PC-3 (cell line): ENCODE measurements around the gene SMG1.

ENCODE experiments used
- EZH2phosphoT487 ChIP-seq: fragments of 300-600 bp; sonication (generic); IDR thresholded peaks from 2 replicates; pipeline ENCODE4 v1.6.1; 2018; ENCODE audit warnings: mild to moderate bottlenecking, antibody characterized with exemption, low read length, borderline replicate concordance
- TF ChIP-seq, protein P1 (sequence below): fragments of 300-600 bp; sonication (generic); conservative IDR thresholded peaks from 2 replicates; pipeline ENCODE4 v1.5.1; 2017; ENCODE audit warnings: antibody characterized with exemption, low read depth, mild to moderate bottlenecking, low read length

DNA sequence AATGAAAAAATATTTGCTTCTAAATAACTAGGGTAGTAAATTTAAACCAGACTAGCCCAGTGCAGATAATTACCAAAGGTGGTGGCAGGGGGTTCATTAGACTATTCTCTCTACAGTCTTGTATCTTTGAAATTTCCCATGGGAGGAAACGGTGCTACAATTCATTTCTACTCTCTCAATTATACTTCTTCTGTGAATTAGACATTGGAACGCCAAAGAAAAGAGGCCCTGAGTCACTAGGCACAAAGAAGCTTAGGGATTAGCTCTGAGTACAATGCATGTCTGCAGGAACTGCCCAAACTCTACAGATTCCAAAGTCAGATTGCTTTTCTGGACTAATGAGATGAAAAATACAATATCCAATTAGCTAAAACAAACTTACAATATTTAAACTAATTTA lies 94.2 kb downstream of the SMG1 start:
- TF ChIP-seq, protein P1, sequence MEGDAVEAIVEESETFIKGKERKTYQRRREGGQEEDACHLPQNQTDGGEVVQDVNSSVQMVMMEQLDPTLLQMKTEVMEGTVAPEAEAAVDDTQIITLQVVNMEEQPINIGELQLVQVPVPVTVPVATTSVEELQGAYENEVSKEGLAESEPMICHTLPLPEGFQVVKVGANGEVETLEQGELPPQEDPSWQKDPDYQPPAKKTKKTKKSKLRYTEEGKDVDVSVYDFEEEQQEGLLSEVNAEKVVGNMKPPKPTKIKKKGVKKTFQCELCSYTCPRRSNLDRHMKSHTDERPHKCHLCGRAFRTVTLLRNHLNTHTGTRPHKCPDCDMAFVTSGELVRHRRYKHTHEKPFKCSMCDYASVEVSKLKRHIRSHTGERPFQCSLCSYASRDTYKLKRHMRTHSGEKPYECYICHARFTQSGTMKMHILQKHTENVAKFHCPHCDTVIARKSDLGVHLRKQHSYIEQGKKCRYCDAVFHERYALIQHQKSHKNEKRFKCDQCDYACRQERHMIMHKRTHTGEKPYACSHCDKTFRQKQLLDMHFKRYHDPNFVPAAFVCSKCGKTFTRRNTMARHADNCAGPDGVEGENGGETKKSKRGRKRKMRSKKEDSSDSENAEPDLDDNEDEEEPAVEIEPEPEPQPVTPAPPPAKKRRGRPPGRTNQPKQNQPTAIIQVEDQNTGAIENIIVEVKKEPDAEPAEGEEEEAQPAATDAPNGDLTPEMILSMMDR: no peak
- TF ChIP-seq EZH2phosphoT487: no peak
